ENCODE data around the gene DLGAP1.
A peak's percentile ranks its signal among the peaks of the same experiment; 100 is the strongest.
"Not testable (repeated sequence)": the region's sequence is repeated elsewhere in the genome, so short reads cannot be mapped to it uniquely, and the experiment has no call there.

The DLGAP1 gene

GRCh38 chr18:3610813-3611212, 844.3 kb downstream of the DLGAP1 start:
- Histone ChIP-seq H3K27me3 (ENCODE audit: control insufficient read depth, insufficient read depth, low read length) (no peaks in the 10 kb centered on the region), H3K9ac (ENCODE audit: low read depth, low read length) (no peak overlapping the region), H3K9me3 (ENCODE audit: control insufficient read depth, insufficient read depth, low read length) (no peaks in the 10 kb centered on the region), H3K27ac (ENCODE audit: low read depth, low read length) (peak overlapping the region; percentile 53), H3K4me3 (ENCODE audit: low read depth, low read length) (no peak overlapping the region), H3K4me1 (ENCODE audit: control insufficient read depth, insufficient read depth, low read length) (peaks cover 28% of the 10 kb centered on the region), H3K36me3 (ENCODE audit: control insufficient read depth, insufficient read depth, low read length) (peaks cover 19% of the 10 kb centered on the region)

GRCh38 chr18:3610188-3610708, 844.9 kb downstream of the DLGAP1 start:
- peaks cover 25% of the 10 kb centered on the region for H3K4me1 ChIP-seq (ENCODE audit: control insufficient read depth, insufficient read depth, low read length)
- no peak overlapping the region for H3K9ac ChIP-seq (ENCODE audit: low read depth, low read length)
- H3K36me3 ChIP-seq (ENCODE audit: control insufficient read depth, insufficient read depth, low read length) = peaks cover 19% of the 10 kb centered on the region
- no peaks in the 10 kb centered on the region for H3K9me3 ChIP-seq (ENCODE audit: control insufficient read depth, insufficient read depth, low read length)
- H3K27me3 ChIP-seq (ENCODE audit: control insufficient read depth, insufficient read depth, low read length) = no peaks in the 10 kb centered on the region
- H3K4me3 ChIP-seq (ENCODE audit: low read depth, low read length) = no peak overlapping the region
- peak overlapping the region; percentile 50 for H3K27ac ChIP-seq (ENCODE audit: low read depth, low read length)

DNA sequence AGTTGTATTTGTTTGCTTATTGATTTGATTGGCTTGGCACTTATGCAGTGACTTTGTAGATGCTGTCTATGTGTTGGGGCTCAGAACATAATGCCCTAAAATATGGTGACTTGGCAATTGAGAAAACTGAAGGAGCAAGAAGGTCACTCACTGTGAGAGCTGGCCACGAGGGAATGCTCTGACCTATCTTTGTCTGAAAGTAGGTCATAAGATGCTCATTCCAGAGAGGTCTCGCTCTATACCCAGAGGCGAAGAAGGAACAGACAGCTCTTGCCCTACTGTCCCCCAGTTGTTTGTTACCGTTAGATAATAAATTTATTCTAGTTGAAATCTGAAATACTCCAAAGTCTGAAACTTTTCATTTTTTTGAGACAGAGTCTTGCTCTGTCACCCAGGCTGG, 846.6 kb downstream of the DLGAP1 start:
- Histone ChIP-seq H3K4me1 (ENCODE audit: control insufficient read depth, insufficient read depth, low read length) (peaks cover 19% of the 10 kb centered on the region), H3K36me3 (ENCODE audit: control insufficient read depth, insufficient read depth, low read length) (peaks cover 19% of the 10 kb centered on the region), H3K9me3 (ENCODE audit: control insufficient read depth, insufficient read depth, low read length) (no peaks in the 10 kb centered on the region), H3K27ac (ENCODE audit: low read depth, low read length) (no peak overlapping the region), H3K9ac (ENCODE audit: low read depth, low read length) (no peak overlapping the region), H3K4me3 (ENCODE audit: low read depth, low read length) (no peak overlapping the region), H3K27me3 (ENCODE audit: control insufficient read depth, insufficient read depth, low read length) (no peaks in the 10 kb centered on the region)

- H3K27ac ChIP-seq (ENCODE audit: low read depth, low read length) = peak overlapping the region; percentile 46
Measured at GRCh38 chr18:3608099-3608453, 847.0 kb downstream of the DLGAP1 start.

DNA sequence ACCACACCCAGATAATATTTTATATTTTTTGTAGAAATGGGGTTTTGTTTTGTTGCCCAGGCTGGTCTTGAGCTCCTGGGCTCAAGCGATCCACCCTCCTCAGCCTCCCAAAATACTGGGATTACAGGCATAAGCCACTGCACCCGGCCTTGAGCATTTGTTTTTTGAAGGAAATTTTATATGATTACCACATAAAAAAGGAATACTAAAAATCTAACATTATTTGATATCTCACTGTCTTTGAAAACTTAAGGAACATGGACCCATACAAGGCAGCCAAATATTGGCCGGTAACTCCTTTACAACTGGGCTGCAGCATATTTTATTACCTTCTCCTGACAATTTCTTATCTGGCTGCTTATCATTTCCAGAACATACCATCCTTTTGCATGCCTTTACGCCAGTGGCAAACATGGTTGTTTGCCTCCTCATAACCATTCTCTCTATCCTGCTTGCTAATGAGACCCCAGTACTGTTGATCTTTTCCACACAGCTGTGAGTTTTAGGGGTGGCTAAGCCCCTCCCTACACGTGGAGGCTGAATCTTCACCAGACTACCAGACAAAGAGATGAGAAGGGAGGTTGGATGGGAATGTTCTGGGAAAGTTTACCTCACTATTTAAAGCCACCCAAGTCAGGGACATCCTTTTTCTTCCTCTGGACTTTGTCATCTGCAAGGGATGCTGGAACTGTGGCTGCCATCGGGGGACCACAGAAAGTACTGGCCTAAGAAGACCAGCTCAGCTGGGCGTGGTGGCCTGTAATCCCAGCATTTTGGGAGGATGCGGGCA, 847.6 kb downstream of the DLGAP1 start:
- no peaks in the 10 kb centered on the region for H3K9me3 ChIP-seq (ENCODE audit: control insufficient read depth, insufficient read depth, low read length)
- no peak overlapping the region for H3K9ac ChIP-seq (ENCODE audit: low read depth, low read length)
- peak overlapping the region; percentile 46 for H3K27ac ChIP-seq (ENCODE audit: low read depth, low read length)
- peaks cover 19% of the 10 kb centered on the region for H3K36me3 ChIP-seq (ENCODE audit: control insufficient read depth, insufficient read depth, low read length)
- no peaks in the 10 kb centered on the region for H3K27me3 ChIP-seq (ENCODE audit: control insufficient read depth, insufficient read depth, low read length)
- H3K4me1 ChIP-seq (ENCODE audit: control insufficient read depth, insufficient read depth, low read length) = peaks cover 28% of the 10 kb centered on the region
- no peak overlapping the region for H3K4me3 ChIP-seq (ENCODE audit: low read depth, low read length)

More at GRCh38 chr18:3608099-3608453, 847.0 kb downstream of the DLGAP1 start:
- H3K9me3 ChIP-seq (ENCODE audit: control insufficient read depth, insufficient read depth, low read length); H3K27me3 ChIP-seq (ENCODE audit: control insufficient read depth, insufficient read depth, low read length); H3K4me3 ChIP-seq (ENCODE audit: low read depth, low read length); H3K9ac ChIP-seq (ENCODE audit: low read depth, low read length): not testable (repeated sequence)
- H3K36me3 ChIP-seq (ENCODE audit: control insufficient read depth, insufficient read depth, low read length) = peaks cover 19% of the 10 kb centered on the region
- peaks cover 22% of the 10 kb centered on the region for H3K4me1 ChIP-seq (ENCODE audit: control insufficient read depth, insufficient read depth, low read length)

- H3K27me3 ChIP-seq (ENCODE audit: control insufficient read depth, insufficient read depth, low read length); H3K9ac ChIP-seq (ENCODE audit: low read depth, low read length); H3K4me3 ChIP-seq (ENCODE audit: low read depth, low read length); H3K9me3 ChIP-seq (ENCODE audit: control insufficient read depth, insufficient read depth, low read length): not testable (repeated sequence)
- Histone ChIP-seq H3K27ac (ENCODE audit: low read depth, low read length) (peak overlapping the region; percentile 46), H3K36me3 (ENCODE audit: control insufficient read depth, insufficient read depth, low read length) (peaks cover 19% of the 10 kb centered on the region), H3K4me1 (ENCODE audit: control insufficient read depth, insufficient read depth, low read length) (peaks cover 31% of the 10 kb centered on the region)
Measured at GRCh38 chr18:3606863-3607262, 848.2 kb downstream of the DLGAP1 start.

- no peaks in the 10 kb centered on the region for H3K9me3 ChIP-seq (ENCODE audit: control insufficient read depth, insufficient read depth, low read length)
- H3K36me3 ChIP-seq (ENCODE audit: control insufficient read depth, insufficient read depth, low read length) = peaks cover 19% of the 10 kb centered on the region
- H3K27ac ChIP-seq (ENCODE audit: low read depth, low read length) = peak overlapping the region; percentile 100
- peak overlapping the region; percentile 98 for H3K9ac ChIP-seq (ENCODE audit: low read depth, low read length)
- peaks cover 25% of the 10 kb centered on the region for H3K4me1 ChIP-seq (ENCODE audit: control insufficient read depth, insufficient read depth, low read length)
- H3K27me3 ChIP-seq (ENCODE audit: control insufficient read depth, insufficient read depth, low read length) = no peaks in the 10 kb centered on the region
- H3K4me3 ChIP-seq (ENCODE audit: low read depth, low read length) = peak overlapping the region; percentile 97
Measured at GRCh38 chr18:3605954-3606443, 849.1 kb downstream of the DLGAP1 start.

DNA sequence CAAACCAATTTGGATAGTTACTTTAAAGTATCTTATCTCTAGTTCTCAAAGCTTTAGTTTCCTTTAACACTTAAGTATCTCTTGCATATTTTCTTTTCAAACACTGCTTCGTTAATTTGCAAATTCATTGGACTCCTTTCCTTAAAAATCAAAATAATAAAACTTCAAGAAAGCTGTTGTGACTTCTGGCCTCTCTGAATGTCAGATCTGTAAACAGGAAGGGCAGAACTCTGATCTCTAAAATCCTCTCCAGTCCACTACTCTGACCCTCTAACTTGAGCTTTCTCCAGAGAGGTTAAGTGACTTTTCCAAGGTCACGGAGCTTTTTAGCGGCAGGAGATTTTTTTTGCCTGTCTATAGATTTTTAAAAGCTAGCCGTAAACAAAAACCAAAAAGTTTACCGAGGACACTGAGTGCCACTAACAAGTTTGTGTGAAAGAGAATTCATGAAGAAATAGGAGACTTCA, 849.6 kb downstream of the DLGAP1 start:
- Histone ChIP-seq H3K27me3 (ENCODE audit: control insufficient read depth, insufficient read depth, low read length) (no peaks in the 10 kb centered on the region), H3K9me3 (ENCODE audit: control insufficient read depth, insufficient read depth, low read length) (no peaks in the 10 kb centered on the region), H3K9ac (ENCODE audit: low read depth, low read length) (peak overlapping the region; percentile 98), H3K36me3 (ENCODE audit: control insufficient read depth, insufficient read depth, low read length) (peaks cover 19% of the 10 kb centered on the region), H3K27ac (ENCODE audit: low read depth, low read length) (peak overlapping the region; percentile 100), H3K4me3 (ENCODE audit: low read depth, low read length) (peak overlapping the region; percentile 97), H3K4me1 (ENCODE audit: control insufficient read depth, insufficient read depth, low read length) (peaks cover 25% of the 10 kb centered on the region)

DNA sequence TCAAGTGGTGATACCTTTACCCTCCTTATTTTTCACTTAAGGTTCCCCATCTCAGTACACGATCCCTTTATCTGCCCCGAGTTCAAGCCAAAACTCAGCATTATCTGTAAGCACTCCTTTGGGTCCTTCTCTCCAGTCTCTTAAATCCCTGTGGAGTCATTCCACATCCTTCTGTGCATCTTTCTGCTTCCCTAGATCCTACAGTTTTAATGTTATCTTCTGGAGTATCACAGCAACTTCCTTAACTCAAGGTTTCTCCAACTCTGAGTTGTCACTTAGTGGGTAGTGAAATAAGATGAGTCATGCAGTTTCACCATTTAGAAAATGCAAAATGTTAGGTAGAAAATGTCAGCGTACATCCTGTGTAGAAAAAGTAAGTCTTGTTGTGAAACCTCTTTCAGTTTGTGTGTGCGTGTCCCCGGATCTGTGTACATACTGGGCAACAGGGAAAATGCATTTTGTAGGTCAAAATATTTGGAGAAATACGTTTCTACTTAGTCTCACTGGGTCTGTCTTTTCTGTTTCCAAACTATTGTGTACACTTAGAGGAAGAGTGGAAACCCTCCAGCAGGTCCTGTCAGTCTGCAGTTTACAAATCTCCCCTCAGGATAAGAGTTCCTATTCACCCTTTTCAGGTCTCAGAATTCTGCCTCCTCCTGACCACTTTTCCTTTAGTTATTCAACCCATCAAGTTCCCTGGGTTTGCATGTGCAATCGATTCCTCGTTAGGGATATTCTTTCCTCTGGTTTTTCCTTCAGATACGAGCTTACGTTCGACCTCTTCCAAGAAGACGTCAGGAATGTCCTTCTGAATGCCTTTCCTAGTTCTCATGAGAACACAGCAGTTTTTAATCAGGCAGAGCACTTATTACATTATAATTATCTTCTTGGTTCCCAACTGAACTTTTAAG, 850.4 kb downstream of the DLGAP1 start:
- peak overlapping the region; percentile 100 for H3K27ac ChIP-seq (ENCODE audit: low read depth, low read length)

DNA sequence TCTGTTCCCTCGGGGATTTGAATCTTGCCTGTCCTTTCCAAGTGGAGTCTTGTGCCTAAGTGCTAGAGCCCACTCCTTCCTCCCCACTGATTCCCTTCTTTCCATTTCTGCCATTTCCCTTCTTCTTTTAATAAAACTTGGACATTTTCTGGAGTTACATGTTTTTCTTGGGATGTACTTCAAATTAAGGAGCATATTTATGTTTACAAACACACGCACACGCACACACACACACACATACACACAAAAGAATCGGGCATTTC, 850.9 kb downstream of the DLGAP1 start:
- peaks cover 27% of the 10 kb centered on the region for H3K4me1 ChIP-seq (ENCODE audit: control insufficient read depth, insufficient read depth, low read length)
- peaks cover 19% of the 10 kb centered on the region for H3K36me3 ChIP-seq (ENCODE audit: control insufficient read depth, insufficient read depth, low read length)
- no peaks in the 10 kb centered on the region for H3K27me3 ChIP-seq (ENCODE audit: control insufficient read depth, insufficient read depth, low read length)
- H3K9ac ChIP-seq (ENCODE audit: low read depth, low read length) = peak overlapping the region; percentile 98
- H3K27ac ChIP-seq (ENCODE audit: low read depth, low read length) = peak overlapping the region; percentile 100
- no peaks in the 10 kb centered on the region for H3K9me3 ChIP-seq (ENCODE audit: control insufficient read depth, insufficient read depth, low read length)
- peak overlapping the region; percentile 97 for H3K4me3 ChIP-seq (ENCODE audit: low read depth, low read length)

More for the DNA sequence above, 850.4 kb downstream of the DLGAP1 start:
- Histone ChIP-seq H3K9ac (ENCODE audit: low read depth, low read length) (peak overlapping the region; percentile 98), H3K36me3 (ENCODE audit: control insufficient read depth, insufficient read depth, low read length) (peaks cover 19% of the 10 kb centered on the region), H3K9me3 (ENCODE audit: control insufficient read depth, insufficient read depth, low read length) (no peaks in the 10 kb centered on the region), H3K27me3 (ENCODE audit: control insufficient read depth, insufficient read depth, low read length) (no peaks in the 10 kb centered on the region), H3K4me1 (ENCODE audit: control insufficient read depth, insufficient read depth, low read length) (peaks cover 25% of the 10 kb centered on the region), H3K4me3 (ENCODE audit: low read depth, low read length) (peak overlapping the region; percentile 97)

Measured in HUES48 (cell line).